Type B pancreatic cell (in vitro differentiated cells): ENCODE measurements around the gene RAB6A. TPM values are rescaled to one million over a fixed set of nuclear protein-coding genes. Genes with fewer than 3 reads are reported as not detected.
"Not testable (repeated sequence)": the region's sequence is repeated elsewhere in the genome, so short reads cannot be mapped to it uniquely, and the experiment has no call there.

Experiments
- DNase-seq: peaks from one replicate; pipeline ENCODE4 v3.0.0; 2021; ENCODE audit warnings: mixed read lengths; ENCODE audit not compliant: unreplicated experiment; ENCODE audit errors: extremely low spot score
- H3K27ac Mint-ChIP-seq: 2 replicates; pipeline ENCODE4 v1.8.0; 2021; ENCODE audit warnings: mild to moderate bottlenecking, mixed read lengths
- H3K27me3 Mint-ChIP-seq: 2 replicates; pipeline ENCODE4 v1.8.0; 2021; ENCODE audit warnings: mixed read lengths
- H3K36me3 Mint-ChIP-seq: 2 replicates; pipeline ENCODE4 v1.8.0; 2021; ENCODE audit warnings: mixed read lengths
- H3K4me1 Mint-ChIP-seq: one replicate; pipeline ENCODE4 v1.8.0; 2021; ENCODE audit warnings: mixed read lengths; ENCODE audit not compliant: unreplicated experiment
- H3K4me3 Mint-ChIP-seq: 2 replicates; pipeline ENCODE4 v1.8.0; 2021; ENCODE audit warnings: mild to moderate bottlenecking, mixed read lengths
- H3K9me3 Mint-ChIP-seq: 2 replicates; pipeline ENCODE4 v1.8.0; 2021; ENCODE audit warnings: mixed read lengths
- total RNA-seq: library from RNA; stranded (reverse); gene quantifications from 2 replicates; pipeline ENCODE4 v1.2.1, GENCODE V29; 2021; ENCODE audit warnings: low replicate concordance
- TF ChIP-seq, protein P1 (sequence below): fragments of 200-600 bp; sonication (generic); conservative IDR thresholded peaks from 2 replicates; pipeline ENCODE4 v1.5.0; 2021; ENCODE audit warnings: antibody characterized with exemption, mild to moderate bottlenecking

The RAB6A gene
- total RNA-seq, 1 donor from 2014 or later = 86.7 TPM

DNA sequence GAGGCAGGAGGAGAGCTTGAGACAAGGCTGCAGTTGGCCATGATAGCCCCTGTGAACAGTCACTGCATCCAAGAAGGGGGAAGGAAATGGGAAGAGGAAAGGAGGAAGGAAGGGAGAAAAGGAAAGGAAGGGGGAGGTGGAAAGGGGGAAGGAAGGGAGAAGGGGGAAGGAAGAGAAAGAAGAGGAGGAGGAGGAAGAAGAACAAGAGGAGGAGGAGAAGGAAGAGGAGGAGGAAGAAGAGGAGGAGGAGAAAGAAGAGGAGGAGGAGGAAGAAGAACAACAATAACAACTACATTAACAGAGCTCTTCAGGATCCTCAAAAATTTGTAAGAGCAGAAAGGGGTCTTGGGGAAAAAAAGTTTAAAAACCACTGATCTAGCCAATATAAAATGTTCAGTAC is 5.2 kb downstream of the RAB6A start:
- TF ChIP-seq, protein P1, sequence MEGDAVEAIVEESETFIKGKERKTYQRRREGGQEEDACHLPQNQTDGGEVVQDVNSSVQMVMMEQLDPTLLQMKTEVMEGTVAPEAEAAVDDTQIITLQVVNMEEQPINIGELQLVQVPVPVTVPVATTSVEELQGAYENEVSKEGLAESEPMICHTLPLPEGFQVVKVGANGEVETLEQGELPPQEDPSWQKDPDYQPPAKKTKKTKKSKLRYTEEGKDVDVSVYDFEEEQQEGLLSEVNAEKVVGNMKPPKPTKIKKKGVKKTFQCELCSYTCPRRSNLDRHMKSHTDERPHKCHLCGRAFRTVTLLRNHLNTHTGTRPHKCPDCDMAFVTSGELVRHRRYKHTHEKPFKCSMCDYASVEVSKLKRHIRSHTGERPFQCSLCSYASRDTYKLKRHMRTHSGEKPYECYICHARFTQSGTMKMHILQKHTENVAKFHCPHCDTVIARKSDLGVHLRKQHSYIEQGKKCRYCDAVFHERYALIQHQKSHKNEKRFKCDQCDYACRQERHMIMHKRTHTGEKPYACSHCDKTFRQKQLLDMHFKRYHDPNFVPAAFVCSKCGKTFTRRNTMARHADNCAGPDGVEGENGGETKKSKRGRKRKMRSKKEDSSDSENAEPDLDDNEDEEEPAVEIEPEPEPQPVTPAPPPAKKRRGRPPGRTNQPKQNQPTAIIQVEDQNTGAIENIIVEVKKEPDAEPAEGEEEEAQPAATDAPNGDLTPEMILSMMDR = no peak
- peaks cover 14% of the 10 kb centered on the region for H3K36me3 Mint-ChIP-seq
- no peak overlapping the region for H3K27ac Mint-ChIP-seq
- H3K9me3 Mint-ChIP-seq = peaks cover 3% of the 10 kb centered on the region
- peaks cover 33% of the 10 kb centered on the region for H3K4me1 Mint-ChIP-seq
- no peaks in the 10 kb centered on the region for H3K27me3 Mint-ChIP-seq
- no peak overlapping the region for H3K4me3 Mint-ChIP-seq
- DNase-seq = no peak

DNA sequence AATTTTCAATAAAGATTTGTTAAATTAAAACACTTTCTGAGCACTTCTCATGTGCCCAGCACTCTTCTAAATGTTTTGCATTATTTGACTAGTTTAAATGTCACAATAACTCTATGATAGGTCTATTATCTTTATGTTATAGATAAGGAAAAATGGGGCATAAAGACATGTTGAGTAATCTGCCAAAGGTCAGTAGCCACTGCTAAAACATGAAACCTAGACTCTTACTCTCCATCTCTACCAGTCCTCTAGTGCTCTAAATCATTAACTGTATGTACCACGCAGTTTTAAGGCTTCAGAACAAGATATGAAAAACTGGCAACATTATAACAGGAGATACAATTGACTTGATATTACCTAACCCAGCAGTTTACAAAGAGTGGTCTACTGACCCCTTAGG is 6.9 kb downstream of the RAB6A start:
- no peak for DNase-seq
- TF ChIP-seq, protein P1 = no peak
- no peak overlapping the region for H3K4me3 Mint-ChIP-seq

DNA sequence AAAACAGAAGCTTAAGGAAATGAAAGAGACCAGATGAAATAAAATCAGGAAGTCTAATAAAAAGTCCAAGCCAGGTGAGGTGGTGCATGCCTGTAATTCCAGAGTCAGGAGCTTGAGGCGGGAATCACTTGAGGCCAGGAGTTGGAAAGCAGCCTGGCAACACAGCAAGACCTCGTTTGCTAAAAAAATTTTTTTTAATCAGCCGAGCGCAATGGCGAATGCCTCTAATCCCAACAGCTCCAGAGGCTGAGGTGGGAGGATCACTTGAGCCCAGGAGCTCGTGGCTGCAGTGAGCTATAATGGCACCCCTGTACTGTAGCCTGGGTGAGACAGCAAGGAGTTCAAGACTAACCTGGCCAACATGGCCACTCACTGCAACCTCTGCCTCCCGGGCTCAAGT is 8.0 kb downstream of the RAB6A start:
- peaks cover 14% of the 10 kb centered on the region for H3K36me3 Mint-ChIP-seq
- H3K4me1 Mint-ChIP-seq = peaks cover 16% of the 10 kb centered on the region
- no peak overlapping the region for H3K27ac Mint-ChIP-seq
- no peaks in the 10 kb centered on the region for H3K27me3 Mint-ChIP-seq
- DNase-seq = no peak
- no peak overlapping the region for H3K4me3 Mint-ChIP-seq
- H3K9me3 Mint-ChIP-seq = peaks cover 3% of the 10 kb centered on the region
- TF ChIP-seq, protein P1 = no peak

More for the DNA sequence above, 6.9 kb downstream of the RAB6A start:
- Mint-ChIP-seq H3K9me3 (peaks cover 3% of the 10 kb centered on the region), H3K4me1 (peaks cover 26% of the 10 kb centered on the region), H3K27ac (peak overlapping the region; percentile 57), H3K27me3 (no peaks in the 10 kb centered on the region), H3K36me3 (peaks cover 14% of the 10 kb centered on the region)

DNA sequence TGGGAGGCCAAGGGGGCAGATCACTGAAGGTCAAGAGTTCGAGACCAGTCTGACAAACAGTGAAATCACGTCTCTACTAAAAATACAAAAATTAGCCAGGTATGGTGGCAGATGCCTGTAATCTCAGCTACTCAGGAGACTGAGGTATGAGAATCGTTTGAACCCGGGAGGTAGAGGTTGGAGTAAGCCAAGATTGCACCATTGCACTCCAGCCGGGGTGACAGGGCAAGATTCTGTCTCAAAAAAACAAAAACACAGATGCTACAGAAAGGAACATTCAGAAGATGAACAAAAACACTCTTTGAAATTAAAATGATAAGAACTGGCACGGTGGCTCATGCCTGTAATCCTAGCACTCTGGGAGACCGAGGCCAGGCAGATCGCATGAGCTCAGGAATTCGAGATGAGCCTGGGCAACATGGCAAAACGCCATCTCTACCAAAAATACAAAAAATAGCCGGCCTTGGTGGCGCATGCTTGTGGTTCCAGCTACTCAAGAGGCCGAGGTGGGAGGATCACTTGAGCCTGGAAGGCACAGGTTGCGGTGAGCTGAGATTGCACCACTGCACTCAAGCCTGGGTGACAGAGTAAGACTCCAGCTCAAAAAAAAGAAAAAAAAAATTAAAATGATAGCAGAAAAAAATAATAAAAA is 8.5 kb downstream of the RAB6A start:
- Mint-ChIP-seq H3K27ac (no peak overlapping the region), H3K36me3 (peaks cover 14% of the 10 kb centered on the region), H3K4me1 (peaks cover 11% of the 10 kb centered on the region), H3K9me3 (no peaks in the 10 kb centered on the region), H3K4me3 (no peak overlapping the region), H3K27me3 (no peaks in the 10 kb centered on the region)
- no peak for DNase-seq
- TF ChIP-seq, protein P1 = no peak

DNA sequence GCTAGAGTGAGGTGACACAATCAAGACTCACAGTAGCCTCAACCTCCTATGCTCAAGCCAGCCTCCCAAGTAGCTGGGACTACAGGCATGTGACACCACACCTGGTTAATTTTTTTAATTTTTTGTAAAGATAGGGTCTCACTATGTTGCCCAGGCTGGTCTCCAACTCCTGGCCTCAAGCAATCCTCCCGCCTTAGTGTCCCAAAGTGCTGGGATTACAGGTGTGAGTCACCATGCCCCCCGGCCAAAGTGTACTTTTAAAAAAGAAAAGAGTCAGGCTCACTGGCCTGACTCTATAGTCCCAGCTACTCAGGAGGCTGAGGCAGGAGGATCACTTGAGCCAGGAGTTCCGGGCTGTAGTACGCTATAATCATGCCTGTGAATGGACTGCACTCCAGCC is 10.0 kb downstream of the RAB6A start:
- DNase-seq, H3K27me3 Mint-ChIP-seq, H3K27ac Mint-ChIP-seq, H3K9me3 Mint-ChIP-seq, H3K4me3 Mint-ChIP-seq: not testable (repeated sequence)
- H3K4me1 Mint-ChIP-seq = peaks cover 10% of the 10 kb centered on the region
- peaks cover 14% of the 10 kb centered on the region for H3K36me3 Mint-ChIP-seq

DNA sequence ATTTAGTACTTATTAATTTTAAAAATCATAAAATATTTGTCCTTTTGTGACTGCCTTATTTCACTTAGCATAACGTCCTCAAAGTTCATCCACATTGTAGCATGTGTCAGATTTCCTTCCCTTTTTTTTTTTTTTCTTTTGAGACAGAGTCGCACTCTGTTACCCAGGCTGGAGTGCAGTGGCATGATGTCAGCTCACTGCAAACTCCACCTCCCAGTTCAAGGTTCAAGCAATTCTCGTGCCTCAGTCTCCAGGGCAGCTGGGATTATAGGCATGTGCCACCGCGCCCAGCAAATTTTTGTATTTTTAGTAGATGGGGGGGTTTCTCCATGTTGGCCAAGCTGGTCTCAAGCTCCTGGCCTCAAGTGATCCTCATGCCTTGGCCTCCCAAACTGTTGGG is 10.6 kb downstream of the RAB6A start:
- Mint-ChIP-seq H3K4me3 (no peak overlapping the region), H3K36me3 (peaks cover 14% of the 10 kb centered on the region), H3K4me1 (peaks cover 10% of the 10 kb centered on the region), H3K27ac (no peak overlapping the region), H3K9me3 (no peaks in the 10 kb centered on the region), H3K27me3 (no peaks in the 10 kb centered on the region)
- TF ChIP-seq, protein P1 = no peak
- no peak for DNase-seq
